A172 (cell line): ENCODE results near the gene PRSS36. TPM values are rescaled to one million over a fixed set of nuclear protein-coding genes. Genes with fewer than 3 reads are reported as not detected.

Experiments
- DNase-seq: peaks from one replicate; pipeline ENCODE4 v3.0.0-alpha.2; 2015; ENCODE audit warnings: low spot score
- total RNA-seq: library from RNA; depleted of rRNA; stranded (reverse); fragments of >200 nt; shearing (Covaris generic); gene quantifications from 2 replicates; pipeline ENCODE4 v1.2.3, GENCODE V29; 2014

PRSS36 gene
- total RNA-seq, 1 experiment from 2014 or later, result 0.55 TPM

DNA sequence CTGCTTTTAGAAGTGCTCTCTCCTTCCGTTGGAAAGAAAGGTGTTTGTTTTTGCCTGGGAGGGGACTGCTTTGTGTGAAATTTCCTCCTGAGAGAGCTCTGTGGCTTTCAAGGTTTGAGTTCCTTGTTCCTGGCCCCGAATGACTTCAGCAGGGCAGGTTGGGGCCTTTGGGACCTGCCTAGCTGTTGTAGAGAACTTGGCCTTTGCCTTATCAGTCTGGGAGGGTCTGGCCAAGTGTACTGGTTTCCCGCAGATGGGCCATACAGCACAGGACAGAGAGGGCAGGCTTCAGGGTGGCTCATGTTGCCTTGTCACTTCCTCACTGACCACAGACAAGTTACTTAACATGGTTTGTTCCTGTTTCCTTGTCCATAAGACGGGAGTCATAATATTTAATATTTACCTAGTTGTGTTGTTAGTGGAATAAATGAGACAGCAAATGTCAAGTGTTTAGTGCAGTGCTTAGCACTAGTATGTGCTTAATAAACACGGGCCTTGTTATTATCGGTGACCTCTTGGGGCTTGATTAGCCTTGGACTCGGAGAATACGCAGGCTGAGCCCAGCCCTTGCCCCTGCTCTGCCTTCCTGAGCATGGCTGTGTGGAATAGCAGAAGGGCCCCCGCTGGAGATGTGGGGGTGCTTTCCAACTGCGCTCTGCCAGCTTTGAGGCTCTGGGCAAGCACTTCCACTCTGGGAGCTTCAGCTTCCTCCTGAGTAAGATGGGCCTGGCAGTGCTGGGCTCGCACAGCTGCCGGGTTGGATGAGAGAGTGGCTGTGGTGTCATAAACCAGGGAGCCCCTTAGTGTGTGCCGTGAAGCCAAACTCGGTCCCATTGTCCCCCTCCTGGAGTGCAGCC, 20.9 kb downstream of the PRSS36 start:
- no peak for DNase-seq

DNA sequence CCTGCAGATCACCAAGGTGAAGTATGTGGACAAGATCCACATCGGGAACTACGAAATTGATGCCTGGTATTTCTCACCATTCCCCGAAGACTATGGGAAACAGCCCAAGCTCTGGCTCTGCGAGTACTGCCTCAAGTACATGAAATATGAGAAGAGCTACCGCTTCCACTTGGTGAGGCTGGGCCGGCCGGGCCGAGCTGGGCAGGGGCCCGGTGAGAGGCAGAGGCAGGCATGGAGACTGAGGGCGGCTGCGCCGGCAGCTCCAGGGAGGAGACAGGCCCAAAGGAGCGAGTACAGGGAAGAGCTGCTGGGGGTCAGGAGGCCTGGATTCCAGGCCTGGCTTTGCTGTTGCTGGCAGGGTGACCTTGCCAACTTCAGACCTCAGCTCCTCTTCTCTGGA, 22.7 kb downstream of the PRSS36 start:
- DNase-seq, result no peak

DNA sequence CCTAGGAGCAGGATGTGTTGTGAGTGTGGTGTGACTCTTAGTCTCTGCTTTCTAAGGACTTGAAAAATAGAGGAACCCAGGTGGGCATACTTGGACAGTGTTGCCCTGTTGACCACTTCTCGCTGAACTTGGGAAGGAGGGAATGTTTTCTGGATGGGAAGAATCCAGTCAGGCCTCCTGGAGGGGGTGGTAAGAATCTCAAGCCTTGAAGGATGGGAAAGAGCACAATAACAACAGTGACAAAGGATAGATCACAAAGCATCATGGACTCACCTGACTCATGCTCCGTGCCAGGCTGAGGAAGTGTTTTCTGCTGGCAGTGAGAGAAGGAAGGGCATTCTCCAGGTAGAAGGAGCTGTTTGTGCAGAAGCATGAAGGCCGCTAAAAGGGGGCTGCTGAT, 24.0 kb downstream of the PRSS36 start:
- no peak for DNase-seq

GRCh38 chr16:31120129-31120528, 29.7 kb downstream of the PRSS36 start:
- no peak for DNase-seq

GRCh38 chr16:31118223-31119155, 31.4 kb downstream of the PRSS36 start:
- DNase-seq, result no peak

DNA sequence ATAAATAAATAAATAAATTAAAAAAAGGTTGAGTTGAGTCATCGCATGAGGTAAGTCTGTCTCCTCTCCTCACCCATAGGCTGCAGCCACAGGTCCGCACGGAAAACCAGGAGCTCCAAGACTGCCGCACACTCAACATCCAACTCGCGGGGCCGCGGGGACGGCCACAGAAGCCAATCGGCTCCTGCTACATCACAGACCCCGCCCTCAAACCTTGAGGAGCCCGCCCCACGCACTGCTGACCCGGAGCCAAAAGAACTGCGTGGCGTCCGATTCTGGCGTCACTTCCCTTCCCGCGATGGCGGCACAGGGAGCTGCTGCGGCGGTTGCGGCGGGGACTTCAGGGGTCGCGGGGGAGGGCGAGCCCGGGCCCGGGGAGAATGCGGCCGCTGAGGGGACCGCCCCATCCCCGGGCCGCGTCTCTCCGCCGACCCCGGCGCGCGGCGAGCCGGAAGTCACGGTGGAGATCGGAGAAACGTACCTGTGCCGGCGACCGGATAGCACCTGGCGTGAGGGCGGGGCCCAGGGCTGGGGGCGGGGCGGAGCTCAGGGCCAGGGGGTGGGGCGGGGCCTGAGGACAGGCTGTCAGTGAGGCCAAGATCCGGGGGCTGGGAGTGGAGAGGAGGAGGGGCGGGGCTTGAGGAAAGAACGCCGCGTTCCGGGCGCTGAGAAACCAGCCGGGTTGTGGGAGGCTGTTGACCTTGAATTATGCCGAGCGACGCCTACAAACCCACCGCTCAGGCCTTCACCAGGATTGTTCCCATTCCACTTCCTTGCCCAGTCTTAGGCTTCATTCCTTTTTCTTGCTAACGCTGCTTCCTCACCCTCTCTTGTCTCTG, 32.3 kb downstream of the PRSS36 start, which contains the start of gene KAT8:
TSS of gene KAT8 (plus strand) at position 281 of the 839 bp plus-strand sequence. CDS start at position 299, 18 bp downstream.
- peak; percentile 97 for DNase-seq

GRCh38 chr16:31114468-31114867, 35.4 kb downstream of the PRSS36 start:
- no peak for DNase-seq

GRCh38 chr16:31113121-31114120, 36.4 kb downstream of the PRSS36 start:
- no peak for DNase-seq

DNA sequence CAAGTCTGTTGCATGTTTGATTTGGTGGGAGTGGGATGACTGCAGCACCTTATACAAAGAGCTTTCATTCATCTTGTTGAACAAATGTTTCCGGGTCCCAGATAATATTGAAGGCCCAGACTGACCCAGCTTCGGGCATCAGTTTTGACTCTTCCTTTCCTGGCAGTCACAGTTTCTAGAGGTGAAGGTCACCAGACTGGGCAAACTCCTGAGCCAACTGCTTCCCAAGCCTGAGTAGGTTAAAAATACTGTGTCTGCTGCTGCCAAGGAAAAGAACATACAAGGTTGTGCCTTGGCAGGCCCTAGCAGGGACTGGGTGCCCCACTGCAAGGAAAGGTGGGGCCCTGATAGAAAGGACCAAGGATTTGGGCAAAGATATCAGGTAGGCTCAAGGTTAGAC, 37.2 kb downstream of the PRSS36 start:
- no peak for DNase-seq

GRCh38 chr16:31111881-31112466, 37.9 kb downstream of the PRSS36 start:
- DNase-seq, result no peak

DNA sequence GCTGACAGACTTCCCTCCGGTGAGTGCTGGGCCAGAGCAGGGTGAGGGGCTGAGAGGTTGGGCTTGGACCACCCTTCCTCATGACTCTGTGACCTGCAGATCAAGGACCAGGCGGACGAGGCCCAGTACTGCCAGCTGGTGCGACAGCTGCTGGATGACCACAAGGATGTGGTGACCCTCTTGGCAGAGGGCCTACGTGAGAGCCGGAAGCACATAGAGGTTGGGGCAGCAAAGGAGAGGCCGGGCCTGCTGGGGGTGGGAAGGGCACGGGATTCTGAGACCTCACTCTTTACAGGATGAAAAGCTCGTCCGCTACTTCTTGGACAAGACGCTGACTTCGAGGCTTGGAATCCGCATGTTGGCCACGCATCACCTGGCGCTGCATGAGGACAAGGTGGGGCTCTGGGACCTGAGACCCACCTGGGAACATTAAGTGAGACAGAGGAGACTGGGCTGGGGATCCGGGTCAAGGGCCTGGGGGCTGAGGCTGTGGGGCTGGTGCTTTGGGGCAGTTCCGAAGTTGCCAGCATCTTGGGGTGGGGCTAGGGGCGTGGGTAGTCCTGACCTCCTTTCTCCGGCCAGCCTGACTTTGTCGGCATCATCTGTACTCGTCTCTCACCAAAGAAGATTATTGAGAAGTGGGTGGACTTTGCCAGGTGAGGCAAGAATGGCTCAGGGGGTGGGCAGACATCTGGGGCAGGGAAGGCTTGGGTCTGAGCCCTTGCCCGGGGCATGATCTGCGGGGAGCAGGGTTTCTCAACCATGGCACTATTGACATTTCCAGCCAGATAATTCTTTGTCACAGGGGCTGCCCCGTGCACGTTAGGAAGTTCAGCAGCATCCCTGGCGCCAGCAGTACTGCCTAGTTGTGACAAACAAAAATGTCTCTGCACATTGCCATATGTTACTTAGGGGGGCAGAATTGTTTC, 39.5 kb downstream of the PRSS36 start:
- DNase-seq, result no peak

DNA sequence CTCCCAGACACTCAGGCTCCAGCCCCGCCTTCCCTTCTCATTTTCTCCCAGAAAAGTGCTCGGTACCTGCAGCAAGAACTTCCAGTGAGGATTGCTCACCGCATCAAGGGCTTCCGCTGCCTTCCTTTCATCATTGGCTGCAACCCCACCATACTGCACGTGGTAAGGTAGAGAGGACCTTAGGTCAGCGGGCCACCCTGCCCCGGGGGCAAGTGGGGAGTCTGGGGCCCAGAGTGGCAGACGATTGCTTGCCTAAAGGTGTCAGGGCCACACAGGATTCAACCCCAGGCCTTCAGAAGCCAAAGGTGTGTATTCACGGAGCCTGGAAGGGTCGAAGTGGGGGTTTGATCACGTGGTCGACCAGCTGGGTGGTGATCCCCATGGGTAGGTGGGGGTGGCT, 40.2 kb downstream of the PRSS36 start:
- no peak for DNase-seq

DNA sequence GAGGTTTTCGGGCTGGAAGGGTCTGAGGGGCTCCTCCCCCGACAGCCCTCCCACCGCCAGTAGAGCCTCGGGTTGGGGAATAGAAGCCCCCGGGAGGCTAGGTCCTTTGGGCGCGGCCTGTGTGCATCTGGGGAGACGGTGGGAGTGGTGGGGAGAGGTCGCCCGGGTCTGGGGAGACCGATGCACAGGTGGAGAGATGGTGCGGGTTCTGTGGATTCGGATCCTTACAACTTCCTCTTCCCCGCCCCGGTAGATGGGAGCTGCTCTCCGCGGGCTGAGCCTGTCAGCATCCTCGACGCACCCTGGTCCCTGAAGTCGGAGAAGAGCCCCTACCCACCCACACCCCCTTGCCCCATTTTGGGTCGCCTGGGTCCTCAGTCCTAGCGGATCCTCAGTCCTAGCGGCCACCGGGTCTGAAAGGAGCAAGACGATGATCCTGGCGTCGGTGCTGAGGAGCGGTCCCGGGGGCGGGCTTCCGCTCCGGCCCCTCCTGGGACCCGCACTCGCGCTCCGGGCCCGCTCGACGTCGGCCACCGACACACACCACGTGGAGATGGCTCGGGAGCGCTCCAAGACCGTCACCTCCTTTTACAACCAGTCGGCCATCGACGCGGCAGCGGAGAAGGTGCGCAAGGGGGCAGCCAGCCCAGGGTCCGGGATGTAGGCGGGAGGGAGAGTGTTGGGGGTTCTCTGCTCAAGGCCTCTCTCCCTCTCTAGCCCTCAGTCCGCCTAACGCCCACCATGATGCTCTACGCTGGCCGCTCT, 40.9 kb downstream of the PRSS36 start:
- no peak for DNase-seq

DNA sequence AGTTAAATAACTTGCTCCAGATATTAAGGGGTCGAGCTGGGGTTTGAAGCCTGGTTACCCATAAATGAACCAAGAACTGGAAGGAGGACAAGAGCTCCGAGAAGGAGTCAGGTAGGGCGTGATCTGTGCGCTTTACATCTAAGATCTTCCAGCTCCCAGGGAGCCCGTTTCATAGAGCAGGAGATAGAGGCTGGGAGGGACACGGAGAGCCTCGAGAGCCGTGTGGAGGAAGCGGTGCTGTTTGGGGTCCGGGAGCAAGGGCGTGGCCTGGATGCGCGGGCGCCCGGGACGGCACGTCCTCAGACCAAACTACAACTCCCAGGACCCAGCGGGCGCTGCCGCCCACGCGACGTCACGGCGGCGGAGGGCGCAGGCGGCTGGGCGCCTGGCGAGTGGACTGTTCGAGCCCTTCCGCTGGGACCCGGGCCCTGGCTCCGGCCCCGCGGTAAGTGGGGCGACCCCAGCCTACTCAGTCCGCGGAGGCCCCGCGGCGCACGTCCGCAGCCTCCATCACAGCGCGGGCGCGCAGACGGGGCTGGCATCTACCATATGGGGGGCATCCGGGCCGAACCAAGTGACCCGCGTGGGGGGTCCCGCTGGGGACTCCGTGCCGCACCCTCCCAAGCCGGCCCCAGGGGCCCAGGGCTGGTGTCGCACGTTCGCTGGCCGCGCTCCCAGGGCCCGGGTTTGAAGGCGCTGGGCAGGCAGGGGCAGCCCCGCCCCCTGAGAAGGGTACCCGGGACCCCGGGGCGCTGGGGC, 41.7 kb downstream of the PRSS36 start, which contains the start of gene BCKDK:
TSS of gene BCKDK (plus strand) at position 352 of the 759 bp plus-strand sequence. CDS start 838 bp downstream, outside the sequence.
- peak; percentile 54 for DNase-seq

DNA sequence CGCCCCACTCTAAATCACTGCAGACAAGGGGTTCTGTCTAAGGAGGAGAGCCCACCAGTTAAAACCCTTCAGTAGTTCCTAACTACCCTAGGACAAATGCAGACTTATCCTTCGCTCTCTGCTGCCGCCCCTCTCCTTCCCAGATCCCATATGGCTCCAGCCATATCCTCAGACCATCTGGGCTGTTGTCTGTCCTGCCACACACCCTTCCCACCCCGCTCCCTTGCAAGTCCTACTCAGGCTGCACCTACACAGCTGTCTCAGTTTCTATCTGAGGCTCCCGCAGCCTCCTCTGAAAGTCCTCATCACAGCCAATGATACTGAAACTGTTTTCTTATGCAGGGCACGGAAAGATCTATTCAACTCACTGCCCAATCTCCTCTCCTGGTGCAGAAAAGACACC, 42.4 kb downstream of the PRSS36 start:
- no peak for DNase-seq

- DNase-seq, result no peak
Measured at GRCh38 chr16:31106509-31107464, 43.1 kb downstream of the PRSS36 start.
